Measurements from ENCODE around the gene OTUB2.
A peak's percentile ranks its signal among the peaks of the same experiment; 100 is the strongest.

Gene OTUB2

GRCh38 chr14:94022532-94023411, 3.4 kb upstream of the OTUB2 start:
- DNase-seq = no peak

DNA sequence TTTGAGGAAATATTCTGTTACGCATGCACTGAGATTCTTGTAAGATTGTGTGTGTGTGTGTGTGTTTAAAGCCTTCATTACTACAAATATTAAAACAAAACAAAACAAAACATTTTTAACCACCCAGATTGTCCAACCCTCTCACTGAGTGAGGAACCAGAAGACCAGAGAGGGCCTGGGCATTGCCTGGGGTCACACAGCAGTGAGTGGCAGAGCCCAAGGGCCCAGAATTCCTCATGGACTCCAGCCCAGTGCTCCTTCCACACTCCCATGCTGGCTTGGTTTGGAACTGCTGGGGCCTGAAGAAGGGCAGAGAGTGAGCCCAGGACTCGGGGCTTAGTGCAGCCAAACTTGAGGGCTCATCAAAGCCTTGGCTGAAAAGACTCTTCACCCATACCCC, 1.6 kb upstream of the OTUB2 start:
- no peak for DNase-seq

- no peak for DNase-seq
These were observed 420 bp upstream of the OTUB2 start for GRCh38 chr14:94025720-94026119.

DNA sequence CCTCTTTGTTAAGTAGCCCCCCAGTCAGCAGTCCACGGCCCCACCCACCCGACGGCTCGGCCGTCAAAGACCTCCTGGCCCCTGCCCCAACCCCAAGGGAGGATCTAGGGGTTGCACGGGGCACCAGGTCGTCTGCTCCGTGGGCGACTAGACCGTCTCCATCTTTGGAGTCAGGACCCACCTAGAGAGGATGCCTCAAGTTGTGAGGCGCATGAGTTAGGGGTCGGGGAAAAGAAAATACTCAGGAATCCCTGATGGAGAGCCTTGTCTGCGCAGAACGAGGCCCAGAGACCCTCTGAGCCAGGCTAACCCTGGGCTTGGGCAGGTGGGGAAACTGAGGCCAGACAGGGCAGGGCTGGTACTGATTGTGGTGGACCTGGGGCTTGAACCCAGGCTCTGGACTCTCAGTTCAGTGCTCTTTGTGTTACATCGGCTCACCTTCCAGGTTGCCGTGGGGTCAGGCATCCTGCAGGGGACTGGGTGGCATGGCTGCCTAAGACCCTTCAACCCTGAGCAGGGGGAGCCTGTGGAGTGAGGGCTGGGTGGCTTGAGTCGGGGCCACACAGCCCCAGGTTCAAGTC, 839 bp downstream of the OTUB2 start:
- no peak for DNase-seq

GRCh38 chr14:94027566-94028449, 1.7 kb downstream of the OTUB2 start:
- no peak for DNase-seq

DNA sequence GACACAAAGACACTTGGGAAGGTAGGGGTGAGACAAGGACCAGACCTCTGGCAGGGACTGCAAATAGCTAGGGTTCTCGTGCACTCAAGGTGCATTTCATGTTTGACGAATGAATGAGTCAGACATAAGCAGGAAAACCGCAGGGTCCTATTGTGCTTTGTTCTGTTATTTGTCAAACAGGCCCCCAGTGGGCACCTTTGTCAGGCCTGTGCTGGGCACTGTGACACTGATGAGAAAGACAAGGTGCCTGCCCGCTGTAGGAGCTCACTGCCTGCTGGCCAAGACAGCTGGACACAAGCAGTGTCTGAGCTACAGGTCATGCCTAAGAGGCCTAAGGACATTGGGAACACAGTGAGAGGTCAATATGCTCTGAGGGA, 2.3 kb downstream of the OTUB2 start:
- no peak for DNase-seq

- no peak for DNase-seq
These were observed 3.1 kb downstream of the OTUB2 start for GRCh38 chr14:94029265-94029664.

GRCh38 chr14:94029671-94030203, 3.6 kb downstream of the OTUB2 start:
- DNase-seq = no peak

- no peak for DNase-seq
These were observed 4.4 kb downstream of the OTUB2 start for GRCh38 chr14:94030571-94030970.

DNA sequence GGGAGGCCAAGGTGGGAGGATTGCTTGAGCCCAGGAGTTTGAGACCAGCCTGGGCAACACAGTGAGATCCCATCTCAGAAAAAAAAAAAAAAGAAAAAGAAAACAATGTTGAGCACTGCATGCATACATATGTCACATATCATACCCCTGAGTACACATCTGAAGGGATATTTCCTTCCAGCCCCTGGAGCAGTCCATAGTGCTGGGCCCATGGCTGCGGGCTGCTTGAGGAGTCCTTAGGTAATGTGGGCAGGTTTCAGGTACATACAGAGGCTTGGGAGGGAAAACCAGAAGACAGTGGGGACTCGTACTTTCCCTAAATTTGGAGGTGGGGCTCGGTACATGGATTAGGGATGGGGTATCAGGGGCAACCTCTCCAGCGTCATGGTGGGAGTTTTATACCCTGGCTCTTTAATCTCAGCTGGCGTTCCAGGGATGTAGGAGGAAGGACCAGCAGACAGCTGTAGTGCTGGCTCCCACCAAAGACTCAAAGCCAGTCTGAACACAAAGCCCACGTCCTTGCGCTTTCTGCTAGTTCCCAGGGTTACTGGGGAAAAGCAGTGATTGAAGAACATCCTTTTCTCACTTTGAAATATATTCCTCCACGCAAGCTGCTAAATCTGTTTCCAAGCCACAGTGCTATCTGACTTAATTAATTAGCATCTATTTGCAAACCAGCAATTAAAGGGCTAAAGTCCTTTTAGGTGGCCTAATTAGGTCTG, 5.2 kb downstream of the OTUB2 start:
- DNase-seq = no peak

- peak in 1 of 3 experiments; percentile 15 for DNase-seq
These were observed 5.7 kb downstream of the OTUB2 start for GRCh38 chr14:94031883-94032279.

GRCh38 chr14:94034886-94035285, 8.7 kb downstream of the OTUB2 start:
- DNase-seq = no peak

GRCh38 chr14:94036313-94037167, 10.4 kb downstream of the OTUB2 start:
- DNase-seq = peak in 2 of 3 experiments; percentile 36 to 39

DNA sequence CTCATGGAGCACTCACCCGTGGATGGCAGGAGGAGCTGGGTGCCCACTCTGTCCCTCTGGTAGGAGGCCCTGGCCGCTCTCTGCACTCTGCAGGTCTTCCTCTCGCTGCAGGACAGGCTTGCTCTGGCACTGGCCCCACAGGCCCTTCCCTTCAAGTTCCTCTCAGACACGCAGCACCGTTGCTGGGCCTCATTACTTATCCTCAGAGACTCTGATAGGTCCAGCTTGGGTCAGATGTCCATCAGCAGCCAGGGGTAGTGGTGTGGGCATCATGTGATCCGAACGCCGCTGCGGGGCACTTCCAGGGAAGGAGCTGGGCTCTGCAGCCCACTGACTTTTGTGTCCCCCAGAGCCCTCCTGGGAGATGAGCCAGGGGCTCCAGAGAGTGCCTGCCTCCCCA, 11.8 kb downstream of the OTUB2 start:
- DNase-seq = no peak

- no peak for DNase-seq
These were observed 12.4 kb downstream of the OTUB2 start for GRCh38 chr14:94038510-94038909.

GRCh38 chr14:94038921-94039629, 12.9 kb downstream of the OTUB2 start:
- DNase-seq = no peak

DNA sequence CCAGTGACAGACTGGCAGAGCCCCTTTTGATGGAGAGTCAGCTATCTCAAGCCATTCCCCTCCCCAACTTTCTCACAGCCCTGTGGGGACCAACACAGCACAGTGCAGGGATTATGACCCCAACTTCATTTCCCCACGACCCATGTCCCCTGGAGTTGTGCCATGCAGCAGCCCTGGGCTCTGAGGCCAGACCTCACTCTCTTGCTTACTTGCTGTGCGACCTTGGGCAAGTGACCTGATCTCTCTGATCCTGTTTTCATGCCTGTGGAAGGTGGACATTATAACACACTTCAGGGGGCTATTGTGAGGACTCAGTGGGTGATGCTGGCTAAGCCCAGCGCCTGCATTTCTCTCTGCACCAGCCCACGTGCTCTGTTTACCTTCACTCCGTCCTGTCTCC, 14.1 kb downstream of the OTUB2 start:
- no peak for DNase-seq

GRCh38 chr14:94040796-94041195, 14.7 kb downstream of the OTUB2 start:
- no peak for DNase-seq

GRCh38 chr14:94041551-94042346, 15.6 kb downstream of the OTUB2 start:
- DNase-seq = no peak

All from NCI-H1417 (cell line).